Measurements from ENCODE around the gene SLC8A2.

SLC8A2 gene

GRCh38 chr19:47381653-47382279 is 89.9 kb downstream of the SLC8A2 start:
- TF ChIP-seq CTCF (IDR thresholded peaks at IDR 0.05; ENCODE audit: low read depth, low read length, missing control alignments), result no peak
- H3K4me3 ChIP-seq (replicated peaks; ENCODE audit: low read depth, low read length), result no peak overlapping the region
- DNase-seq (ENCODE audit: extremely low read depth, low read depth), result no peak

DNA sequence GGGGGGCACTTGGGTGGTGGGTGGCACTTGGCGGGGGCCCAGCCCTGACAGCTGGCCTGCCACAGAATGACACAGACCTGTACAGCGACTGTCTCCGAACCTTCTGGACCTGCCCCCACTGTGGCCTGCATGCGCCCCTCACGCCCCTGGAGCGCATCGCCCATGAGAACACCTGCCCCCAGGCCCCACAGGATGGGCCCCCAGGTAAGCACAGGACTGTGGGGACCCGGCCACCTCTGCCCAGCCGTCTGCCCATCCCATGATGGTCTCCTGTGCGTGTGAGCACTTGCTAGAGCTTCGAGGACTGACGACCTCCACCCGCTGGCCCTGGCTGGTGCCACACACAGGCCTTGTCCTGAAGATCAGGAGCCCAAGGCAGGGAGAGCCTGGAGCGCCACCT is 90.6 kb downstream of the SLC8A2 start:
- DNase-seq (ENCODE audit: extremely low read depth, low read depth), result no peak
- no peak overlapping the region for H3K4me3 ChIP-seq (replicated peaks; ENCODE audit: low read depth, low read length)
- TF ChIP-seq CTCF (IDR thresholded peaks at IDR 0.05; ENCODE audit: low read depth, low read length, missing control alignments), result no peak

DNA sequence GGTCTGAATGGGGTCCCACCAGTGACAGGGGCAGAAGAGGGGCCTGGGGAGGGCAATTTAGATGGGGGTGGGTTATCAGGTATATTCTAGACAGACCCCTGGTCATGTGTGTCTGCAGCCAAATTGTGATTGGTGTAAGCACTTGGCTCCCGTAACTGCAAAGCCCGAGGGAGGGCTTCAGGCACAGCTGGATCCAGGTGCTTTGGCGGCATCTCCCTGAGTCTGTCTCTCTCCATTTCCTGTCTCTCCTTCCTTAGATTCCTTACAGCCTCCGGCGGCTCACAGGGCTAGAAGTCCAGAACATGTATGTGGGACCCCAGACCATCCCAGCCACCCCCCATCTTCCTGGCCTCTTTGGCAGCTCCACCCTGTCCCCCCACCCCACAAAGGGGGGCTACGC is 91.1 kb downstream of the SLC8A2 start:
- no peak for DNase-seq (ENCODE audit: extremely low read depth, low read depth)
- TF ChIP-seq CTCF (IDR thresholded peaks at IDR 0.05; ENCODE audit: low read depth, low read length, missing control alignments), result no peak
- no peak overlapping the region for H3K4me3 ChIP-seq (replicated peaks; ENCODE audit: low read depth, low read length)

GRCh38 chr19:47379381-47379938 is 92.2 kb downstream of the SLC8A2 start:
- TF ChIP-seq CTCF (IDR thresholded peaks at IDR 0.05; ENCODE audit: low read depth, low read length, missing control alignments), result no peak
- no peak for DNase-seq (ENCODE audit: extremely low read depth, low read depth)
- no peak overlapping the region for H3K4me3 ChIP-seq (replicated peaks; ENCODE audit: low read depth, low read length)

GRCh38 chr19:47378246-47378645 is 93.4 kb downstream of the SLC8A2 start:
- no peak overlapping the region for H3K4me3 ChIP-seq (replicated peaks; ENCODE audit: low read depth, low read length)
- TF ChIP-seq CTCF (IDR thresholded peaks at IDR 0.05; ENCODE audit: low read depth, low read length, missing control alignments), result no peak
- DNase-seq (ENCODE audit: extremely low read depth, low read depth), result no peak

Data from HFF-Myc (cell line).